GM10248 (cell line): ENCODE results near the gene SRP54.
"Not testable (repeated sequence)": the region's sequence is repeated elsewhere in the genome, so short reads cannot be mapped to it uniquely, and the experiment has no call there.

ENCODE experiments used
- CTCF ChIA-PET: fragments of 300-600 bp; sonication (Branson Sonifier 250); formaldehyde crosslinking; extraction: SDS; loops from one replicate; lab custom pipeline; 2021; ENCODE audit warnings: antibody characterized with exemption; lab: Yijun Ruan, JAX
- POLR2A ChIA-PET: fragments of 350-650 bp; sonication (Branson Sonifier 250); formaldehyde crosslinking; extraction: SDS; loops from one replicate; lab custom pipeline; 2020; ENCODE audit warnings: antibody characterized with exemption; lab: Yijun Ruan, JAX
- DNase-seq: peaks from one replicate; pipeline ENCODE4 v3.0.0; 2012; ENCODE audit errors: extremely low spot score
- CTCF ChIP-seq: IDR thresholded peaks from 2 replicates; pipeline ENCODE4 v1.5.1; 2012; ENCODE audit warnings: mild to moderate bottlenecking, low read depth; ENCODE audit errors: extremely low read depth, missing control alignments, control extremely low read depth

SRP54 gene

GRCh38 chr14:35004839-35005238 is 22.0 kb downstream of the SRP54 start:
- ChIA-PET CTCF (interaction anchor here (1.1 to 1.9 kb wide), 2 partner anchors 12 to 18 kb away, joined by 3 to 4 read pairs; no protein-coding TSS in a partner anchor), POLR2A (no interaction called here)
- DNase-seq = no peak
- no peak for TF ChIP-seq CTCF

DNA sequence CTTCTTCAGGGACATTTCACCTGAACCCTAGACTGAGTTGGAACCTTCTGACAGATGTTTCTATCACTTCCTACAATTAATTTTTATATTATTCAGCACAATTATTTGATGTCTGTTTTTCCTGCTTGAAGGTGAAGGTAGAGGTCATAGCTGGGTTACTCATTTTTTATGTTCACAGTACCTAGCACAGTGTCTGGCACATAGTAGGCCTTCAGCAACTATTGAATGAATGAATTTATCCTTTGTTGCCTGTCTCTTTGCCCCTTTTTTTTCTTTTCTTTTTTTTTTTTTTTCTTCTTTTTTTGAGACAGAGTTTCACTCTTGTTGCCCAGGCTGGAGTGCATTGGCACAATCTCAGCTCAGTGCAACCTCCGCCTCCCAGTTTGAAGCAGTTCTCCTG is 33.8 kb downstream of the SRP54 start:
- POLR2A ChIA-PET = no interaction called here
- DNase-seq = no peak
- CTCF ChIA-PET = interaction anchor here (0.9 to 1.4 kb wide), 4 partner anchors 9 to 306 kb away, joined by 3 to 5 read pairs (median 4); no protein-coding TSS in a partner anchor
- no peak for TF ChIP-seq CTCF

DNA sequence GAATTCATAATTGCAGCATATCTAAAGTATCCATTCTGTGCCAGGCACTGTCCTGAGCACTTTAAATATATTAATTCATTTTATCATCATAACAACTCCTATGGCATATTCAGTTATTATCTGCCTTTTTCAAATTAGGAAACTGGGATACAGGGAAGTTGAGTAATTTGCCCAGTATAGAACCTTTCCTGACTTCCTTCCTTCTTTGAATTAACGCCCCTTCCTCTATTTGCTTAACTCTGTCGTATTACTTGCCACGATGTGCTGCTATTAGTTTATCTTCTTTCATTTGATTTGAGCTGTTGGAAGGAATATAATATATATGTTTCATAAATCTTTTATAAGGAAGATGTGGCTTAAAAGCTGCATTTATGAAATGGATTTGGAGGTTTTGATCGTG is 37.9 kb downstream of the SRP54 start:
- ChIA-PET POLR2A (no interaction called here), CTCF (interaction anchor here (1.2 kb wide), 1 partner anchor 12 kb away, joined by 3 read pairs; no protein-coding TSS in a partner anchor)
- no peak for DNase-seq
- no peak for TF ChIP-seq CTCF

DNA sequence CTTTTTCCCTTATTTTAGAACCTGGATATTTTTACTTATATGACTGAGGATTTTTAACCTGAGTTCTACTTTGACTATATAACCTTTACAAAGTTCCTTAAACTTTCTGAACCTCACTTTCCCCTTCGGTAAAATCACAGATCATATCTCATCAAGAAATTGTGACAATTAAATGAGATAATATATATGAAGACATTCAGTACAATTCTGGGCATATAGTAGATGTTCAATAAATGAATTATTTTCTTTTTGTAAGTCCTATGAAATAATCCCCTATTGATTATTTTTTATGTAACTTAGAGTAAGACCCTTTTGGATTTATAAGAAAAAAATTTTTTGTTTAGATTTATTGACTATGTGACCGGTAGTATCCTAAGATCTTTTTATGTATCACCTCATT is 45.6 kb downstream of the SRP54 start:
- no peak for TF ChIP-seq CTCF
- POLR2A ChIA-PET = no interaction called here
- DNase-seq = no peak
- CTCF ChIA-PET = no interaction called here

DNA sequence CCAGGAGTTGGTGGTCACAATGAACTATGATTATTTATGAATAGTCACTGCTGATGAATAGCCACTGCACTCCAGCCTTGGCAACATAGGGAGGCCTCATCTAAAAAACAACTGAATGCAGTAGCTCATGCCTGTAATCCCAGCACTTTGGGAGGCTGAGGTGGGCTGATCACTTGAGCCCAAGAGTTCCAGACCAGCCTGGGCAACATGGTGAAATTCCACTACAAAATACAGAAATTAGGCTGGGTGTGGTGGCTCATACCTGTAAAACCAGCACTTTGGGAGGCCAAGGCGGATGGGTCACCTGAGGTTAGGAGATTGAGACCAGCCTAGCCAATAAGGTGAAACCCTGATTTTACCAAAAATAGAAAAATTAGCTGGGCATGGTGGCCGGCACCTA is 49.8 kb downstream of the SRP54 start:
- DNase-seq = no peak
- CTCF ChIA-PET = interaction anchor here (1.1 to 2.0 kb wide), 4 partner anchors 9 to 11 kb away, joined by 3 to 6 read pairs (median 4); no protein-coding TSS in a partner anchor
- POLR2A ChIA-PET = interaction anchor here (1.6 kb wide), 1 partner anchor 13 kb away, joined by 5 read pairs; the partner anchor contains the start of gene FAM177A1
- TF ChIP-seq CTCF = no peak

DNA sequence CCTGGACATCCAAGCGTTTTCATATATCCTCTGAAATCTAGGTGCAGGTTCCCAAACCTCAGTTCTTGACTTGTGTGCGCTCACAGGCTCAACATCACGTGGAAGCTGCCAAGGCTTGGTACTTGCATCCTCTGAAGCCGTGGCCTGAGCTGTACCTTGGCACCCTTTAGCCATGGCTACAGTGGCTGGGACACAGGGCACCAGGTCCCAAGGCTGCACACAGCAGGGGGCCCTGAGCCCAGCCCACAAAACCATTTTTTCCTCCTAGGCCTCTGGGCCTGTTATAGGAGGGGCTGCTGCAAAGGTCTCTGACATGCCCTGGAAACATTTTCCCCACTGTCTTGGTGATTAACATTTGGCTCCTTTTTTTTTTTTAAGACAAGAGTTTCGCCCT is 51.6 kb downstream of the SRP54 start:
- DNase-seq = no peak
- TF ChIP-seq CTCF = no peak

GRCh38 chr14:35034944-35035554 is 52.3 kb downstream of the SRP54 start:
- POLR2A ChIA-PET, CTCF ChIA-PET, DNase-seq: not testable (repeated sequence)

More for the DNA sequence above, 51.6 kb downstream of the SRP54 start:
- CTCF ChIA-PET = no interaction called here
- POLR2A ChIA-PET = no interaction called here

DNA sequence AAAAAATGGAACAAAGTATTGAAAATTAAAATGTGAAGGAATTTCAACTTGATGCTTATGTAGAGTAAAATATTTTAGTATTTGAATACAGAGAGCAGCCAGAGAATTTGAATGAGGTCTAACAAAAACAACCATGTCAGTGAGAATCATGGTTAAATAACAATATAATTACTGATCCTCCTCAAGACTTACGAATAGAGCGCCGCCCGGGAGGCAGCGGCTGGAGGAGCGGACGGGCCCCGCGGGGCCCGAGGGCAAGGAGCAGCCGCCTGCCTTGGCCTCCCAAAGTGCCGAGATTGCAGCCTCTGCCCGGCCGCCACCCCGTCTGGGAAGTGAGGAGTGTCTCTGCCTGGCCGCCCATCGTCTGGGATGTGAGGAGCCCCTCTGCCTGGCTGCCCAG is 55.5 kb downstream of the SRP54 start:
- POLR2A ChIA-PET, CTCF ChIA-PET, DNase-seq: not testable (repeated sequence)
